Astrocyte of the spinal cord (primary cell): ENCODE measurements around the gene GDF10.

Experiments
- DNase-seq: peaks from one replicate; pipeline ENCODE4 v3.0.0; 2011; ENCODE audit warnings: low read depth, low spot score
- H3K4me3 ChIP-seq: 2 replicates; pipeline ENCODE4 v1.5.1; 2011; ENCODE audit warnings: low read depth, mild to moderate bottlenecking, low read length, moderate library complexity
- CTCF ChIP-seq: IDR thresholded peaks from 2 replicates; pipeline ENCODE4 v1.5.1; 2012; ENCODE audit warnings: low read depth, mild to moderate bottlenecking, low read length, inconsistent platforms
- in situ Hi-C: cut with HindIII; loops from 2 replicates; pipeline ENCODE4 v1.10.0; 2017; ENCODE audit warnings: low sequenced_read_pairs

The GDF10 gene

GRCh38 chr10:47260505-47261111 lies 39.4 kb upstream of the GDF10 start:
- DNase-seq = no peak
- in situ Hi-C loops = no loop called here
- no peak overlapping the region for H3K4me3 ChIP-seq
- no peak for TF ChIP-seq CTCF

- no peak overlapping the region for H3K4me3 ChIP-seq
- DNase-seq = no peak
- TF ChIP-seq CTCF = no peak
- in situ Hi-C loops = no loop called here
Measured at GRCh38 chr10:47261121-47261520, 38.9 kb upstream of the GDF10 start.

GRCh38 chr10:47261556-47261955 lies 38.4 kb upstream of the GDF10 start:
- in situ Hi-C loops = no loop called here
- no peak for TF ChIP-seq CTCF

GRCh38 chr10:47262606-47263533 lies 37.1 kb upstream of the GDF10 start:
- no peak for TF ChIP-seq CTCF
- peak; percentile 78 for DNase-seq
- H3K4me3 ChIP-seq = no peak overlapping the region
- in situ Hi-C loops = no loop called here

More at GRCh38 chr10:47261556-47261955, 38.4 kb upstream of the GDF10 start:
- no peak overlapping the region for H3K4me3 ChIP-seq
- no peak for DNase-seq

GRCh38 chr10:47264797-47265281 lies 35.2 kb upstream of the GDF10 start:
- in situ Hi-C loops = no loop called here
- H3K4me3 ChIP-seq = no peak overlapping the region
- DNase-seq = no peak
- no peak for TF ChIP-seq CTCF

- no peak for TF ChIP-seq CTCF
- DNase-seq = no peak
- in situ Hi-C loops = no loop called here
- no peak overlapping the region for H3K4me3 ChIP-seq
Measured at GRCh38 chr10:47266602-47267001, 33.4 kb upstream of the GDF10 start.
